Measurements from ENCODE around the gene HDAC1. TPM values are rescaled to one million over a fixed set of nuclear protein-coding genes. Genes with fewer than 3 reads are reported as not detected.
"Not testable (repeated sequence)": the region's sequence is repeated elsewhere in the genome, so short reads cannot be mapped to it uniquely, and the experiment has no call there.

The HDAC1 gene
- total and polyA plus RNA-seq, 2 of the 13 experiments (the other 11 are each of a cell fraction or from before 2014, with no cell fraction given), result 93.5 to 189 TPM

GRCh38 chr1:32353886-32354570 lies 62.1 kb downstream of the HDAC1 start:
- Histone ChIP-seq H3K4me1 (ENCODE audit: insufficient read depth, low read length) (peaks cover 63% of the 10 kb centered on the region), H3K9me3 (ENCODE audit: low read length) (no peaks in the 10 kb centered on the region), H3K36me3 (replicated peaks in 1 of 2; ENCODE audit: control insufficient read depth in 1 of 2, insufficient read depth in 2 of 2, low read length in 2 of 2) (no peaks in the 10 kb centered on the region), H3K27ac (ENCODE audit: extremely low read length, insufficient read depth, low read length) (no peak overlapping the region), H4K20me1 (ENCODE audit: insufficient read depth, low read length) (no peaks in the 10 kb centered on the region), H3K79me2 (ENCODE audit: insufficient read depth, low read length) (no peaks in the 10 kb centered on the region), H3K4me2 (ENCODE audit: low read depth, low read length) (no peak overlapping the region), H2AFZ (ENCODE audit: low read length) (no peak overlapping the region), H3K27me3 (ENCODE audit: control insufficient read depth in 1 of 2, insufficient read depth in 2 of 2, low read length in 2 of 2) (no peaks in the 10 kb centered on the region), H3K9ac (ENCODE audit: insufficient read depth, low read depth, low read length) (no peak overlapping the region), H3K4me3 (replicated peaks in 1 of 3; ENCODE audit: insufficient read depth in 1 of 3, low read depth in 2 of 3, low read length in 3 of 3) (no peak overlapping the region)
- POLR2A ChIA-PET, result interaction anchor here (1.0 to 10.1 kb wide), 5 partner anchors 9 to 41 kb away, joined by 3 to 222 read pairs (median 17); partner anchors contain the start of genes BSDC1 and MARCKSL1
- BruUV-seq (replicated peaks), result no TSS peak
- no peak for TF ChIP-seq ZNF503 (CRISPR knock-in tag; IDR thresholded peaks at IDR 0.05)
- TF ChIP-seq LBX2 (CRISPR knock-in tag; IDR thresholded peaks at IDR 0.05; ENCODE audit: borderline replicate concordance), result no peak
- no peak for TF ChIP-seq SOX6 (IDR thresholded peaks at IDR 0.05)
- no peak for TF ChIP-seq SOX6 (CRISPR knock-in tag; IDR thresholded peaks at IDR 0.05)
- TF ChIP-seq CREB3 (CRISPR knock-in tag; IDR thresholded peaks at IDR 0.05), result no peak
- TF ChIP-seq NCOA2 (CRISPR knock-in tag; IDR thresholded peaks at IDR 0.05), result no peak
- TF ChIP-seq ZNF768 (CRISPR knock-in tag; IDR thresholded peaks at IDR 0.05), result no peak
- TF ChIP-seq TFDP1 (CRISPR knock-in tag; IDR thresholded peaks at IDR 0.05; ENCODE audit: borderline replicate concordance), result no peak
- TF ChIP-seq PHF21A (CRISPR knock-in tag; IDR thresholded peaks at IDR 0.05), result no peak
- TF ChIP-seq ZNF672 (CRISPR knock-in tag; IDR thresholded peaks at IDR 0.05), result no peak
- no peak for TF ChIP-seq ASH2L (IDR thresholded peaks at IDR 0.05; ENCODE audit: insufficient read length, low read depth, low read length)
- TF ChIP-seq KLF11 (CRISPR knock-in tag; IDR thresholded peaks at IDR 0.05), result no peak
- no peak for TF ChIP-seq SOX5 (CRISPR knock-in tag; IDR thresholded peaks at IDR 0.05; ENCODE audit: borderline replicate concordance)
- no peak for TF ChIP-seq ZNF674 (CRISPR knock-in tag; IDR thresholded peaks at IDR 0.05; ENCODE audit: low read depth)
- intact Hi-C loops (cut with micrococcal nuclease; ENCODE audit: unreplicated experiment) (no loop called here), in situ Hi-C loops (cut with HindIII; ENCODE audit: extremely low pct_ligation_motif_present, low pct_unique_long_range_greater_than_20kb) (no loop called here)
- WGBS (ENCODE audit: low lambda C conversion rate), result 70% methylated on average over 2 of the region's 2 CpGs
- FAIRE-seq (no peak), ATAC-seq (no peak), DNase-seq (ENCODE audit: low spot score) (no peak)
- CTCF ChIA-PET (ENCODE audit: low intra/inter-chr PET ratio, low total read pairs), result no interaction called here

GRCh38 chr1:32355778-32356177 lies 63.9 kb downstream of the HDAC1 start:
- in situ Hi-C loops (cut with HindIII; ENCODE audit: extremely low pct_ligation_motif_present, low pct_unique_long_range_greater_than_20kb); intact Hi-C loops (cut with micrococcal nuclease; ENCODE audit: unreplicated experiment); H3K79me2 ChIP-seq (ENCODE audit: insufficient read depth, low read length): not testable (repeated sequence)

More at GRCh38 chr1:32355778-32356177, 63.9 kb downstream of the HDAC1 start:
- H3K9me3 ChIP-seq (ENCODE audit: low read length); H3K4me3 ChIP-seq (replicated peaks in 1 of 3; ENCODE audit: insufficient read depth in 1 of 3, low read depth in 2 of 3, low read length in 3 of 3); H3K4me2 ChIP-seq (ENCODE audit: low read depth, low read length); FAIRE-seq; H3K27me3 ChIP-seq (ENCODE audit: control insufficient read depth in 1 of 2, insufficient read depth in 2 of 2, low read length in 2 of 2); DNase-seq (ENCODE audit: low spot score); H2AFZ ChIP-seq (ENCODE audit: low read length); H3K9ac ChIP-seq (ENCODE audit: insufficient read depth, low read depth, low read length); H3K36me3 ChIP-seq (replicated peaks in 1 of 2; ENCODE audit: control insufficient read depth in 1 of 2, insufficient read depth in 2 of 2, low read length in 2 of 2); H3K27ac ChIP-seq (ENCODE audit: extremely low read length, insufficient read depth, low read length); H4K20me1 ChIP-seq (ENCODE audit: insufficient read depth, low read length); CTCF ChIA-PET (ENCODE audit: low intra/inter-chr PET ratio, low total read pairs); ATAC-seq; BruUV-seq (replicated peaks): not testable (repeated sequence)
- peaks cover 49% of the 10 kb centered on the region for H3K4me1 ChIP-seq (ENCODE audit: insufficient read depth, low read length)
- POLR2A ChIA-PET, result interaction anchor here (0.7 kb wide), 1 partner anchor 9 kb away, joined by 3 read pairs; no protein-coding TSS in a partner anchor
- 96% methylated on average over 6 of the region's 6 CpGs for WGBS (ENCODE audit: low lambda C conversion rate)

Measured in HepG2 (cell line).